ENCODE measurements around the gene EPB41L5.
"Not testable (repeated sequence)": the region's sequence is repeated elsewhere in the genome, so short reads cannot be mapped to it uniquely, and the experiment has no call there.

Gene EPB41L5

GRCh38 chr2:120103723-120104467, 91.0 kb downstream of the EPB41L5 start:
- DNase-seq: no peak

- no peak for DNase-seq
These were observed 91.9 kb downstream of the EPB41L5 start for GRCh38 chr2:120104772-120105171.

DNA sequence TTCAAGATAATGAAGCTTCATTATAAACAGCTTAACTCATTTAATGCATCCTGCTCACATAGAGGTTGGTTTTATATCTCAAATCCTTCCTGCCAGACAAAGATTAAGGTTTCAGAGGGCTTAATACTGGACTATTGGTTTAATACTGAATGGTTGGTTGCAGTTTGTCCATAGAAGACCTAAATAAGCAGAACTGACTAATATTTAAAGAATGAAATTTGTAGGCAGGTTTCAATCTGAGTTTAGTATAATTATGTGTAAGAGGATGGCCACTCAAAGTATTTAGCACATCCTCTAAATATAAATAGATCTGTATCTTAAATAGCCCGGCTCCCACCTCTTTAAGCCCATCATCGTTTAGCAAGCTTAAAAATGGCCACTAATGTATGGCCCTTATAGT, 92.5 kb downstream of the EPB41L5 start:
- DNase-seq: no peak

DNA sequence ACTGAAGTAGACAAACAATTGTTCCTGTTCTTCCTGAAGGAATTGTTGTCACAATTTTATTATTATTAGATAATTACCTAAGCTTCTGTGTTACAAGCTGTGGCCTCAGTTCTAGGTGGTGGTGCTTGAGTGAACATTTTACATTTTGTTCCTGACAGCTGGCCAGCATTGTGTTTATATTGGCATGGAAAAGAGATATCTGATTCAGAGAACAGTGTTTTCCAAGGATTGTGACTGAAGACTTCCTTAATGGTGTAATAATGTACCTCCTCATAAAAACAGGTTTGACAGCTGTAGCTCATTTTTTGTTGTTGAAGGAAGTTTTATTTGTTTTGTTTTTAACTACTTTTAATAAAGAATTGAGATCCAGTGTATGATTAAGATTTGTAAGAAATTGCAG, 95.2 kb downstream of the EPB41L5 start:
- DNase-seq: no peak

DNA sequence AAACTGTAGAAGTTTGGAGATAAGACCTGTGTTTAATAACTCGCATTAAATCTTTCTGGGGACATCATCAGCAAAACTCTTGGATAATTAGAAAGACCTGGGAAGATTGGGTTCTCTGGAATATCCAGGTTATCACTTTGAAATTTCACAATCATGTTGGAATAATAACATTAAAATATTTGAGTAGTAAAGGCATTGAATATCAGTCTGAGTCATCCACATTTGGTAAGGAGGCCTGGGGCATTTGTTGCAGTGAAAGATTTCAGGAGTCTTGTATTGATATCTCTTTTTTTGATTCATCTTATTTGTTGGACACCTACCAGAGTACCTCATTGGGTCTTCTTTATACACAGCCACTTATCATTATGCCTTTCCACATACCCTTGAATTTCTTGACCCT, 95.9 kb downstream of the EPB41L5 start:
- DNase-seq: no peak

DNA sequence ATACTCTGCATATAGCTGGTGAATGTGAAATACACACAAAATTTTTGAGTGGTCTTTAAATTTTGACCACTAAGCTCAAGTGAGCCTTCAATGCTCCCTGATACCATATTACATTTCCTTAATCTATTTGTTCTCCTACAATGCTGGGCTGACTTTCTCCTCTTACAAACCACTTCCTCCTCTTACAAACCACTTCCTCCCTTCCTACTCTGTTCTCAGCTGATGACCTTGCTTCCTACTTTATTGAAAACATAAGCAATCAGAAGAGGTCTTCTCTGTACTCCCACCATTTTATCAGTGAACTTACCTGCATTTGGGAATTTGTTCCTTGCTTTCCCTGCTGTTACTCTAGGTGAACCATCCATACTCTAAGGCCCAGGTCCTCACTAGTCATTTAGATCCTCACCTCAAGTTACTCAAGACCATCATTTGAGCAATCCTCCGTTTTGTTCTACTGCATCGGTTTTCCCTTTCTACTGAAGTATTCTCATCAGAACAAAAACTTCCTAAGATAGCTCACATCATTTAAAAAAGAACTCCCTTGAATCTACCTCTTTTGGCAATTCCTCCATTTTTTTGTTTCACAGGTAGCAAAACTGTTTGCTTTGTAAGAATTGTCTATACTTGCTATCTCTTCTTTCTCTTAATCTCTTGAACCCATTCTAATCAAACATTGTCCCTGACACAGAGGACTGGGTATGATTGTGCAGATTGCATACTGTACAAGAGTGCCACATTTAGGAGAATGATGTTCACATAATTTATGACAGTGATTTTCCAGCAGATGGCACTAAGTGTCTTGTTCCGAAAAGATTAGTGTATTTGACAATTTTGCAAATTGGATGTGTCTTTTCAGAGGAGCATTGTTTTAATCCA, 96.5 kb downstream of the EPB41L5 start:
- no peak for DNase-seq

- DNase-seq: no peak
These were observed 97.1 kb downstream of the EPB41L5 start for GRCh38 chr2:120110062-120110362.

DNA sequence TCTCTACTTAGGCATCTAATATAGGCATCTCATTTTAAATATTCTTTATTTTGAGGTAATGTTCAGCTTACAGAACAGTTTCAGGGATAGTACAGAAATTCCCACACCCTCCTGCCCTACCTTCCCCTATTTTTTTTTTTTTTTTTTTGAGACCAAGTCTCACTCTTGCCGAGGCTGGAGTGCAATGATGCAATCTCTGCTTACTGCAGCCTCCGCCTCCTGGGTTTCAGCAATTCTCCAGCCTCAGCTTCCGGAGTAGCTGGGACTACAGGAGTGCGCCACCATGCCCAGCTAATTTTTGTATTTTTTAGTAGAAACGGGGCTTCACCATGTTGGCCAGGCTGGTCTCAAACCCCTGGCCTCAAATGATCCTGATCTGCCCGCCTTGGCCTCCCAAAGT, 97.6 kb downstream of the EPB41L5 start:
- DNase-seq: no peak

GRCh38 chr2:120111193-120111592, 98.3 kb downstream of the EPB41L5 start:
- no peak for DNase-seq

GRCh38 chr2:120118018-120118417, 105.1 kb downstream of the EPB41L5 start:
- no peak for DNase-seq

DNA sequence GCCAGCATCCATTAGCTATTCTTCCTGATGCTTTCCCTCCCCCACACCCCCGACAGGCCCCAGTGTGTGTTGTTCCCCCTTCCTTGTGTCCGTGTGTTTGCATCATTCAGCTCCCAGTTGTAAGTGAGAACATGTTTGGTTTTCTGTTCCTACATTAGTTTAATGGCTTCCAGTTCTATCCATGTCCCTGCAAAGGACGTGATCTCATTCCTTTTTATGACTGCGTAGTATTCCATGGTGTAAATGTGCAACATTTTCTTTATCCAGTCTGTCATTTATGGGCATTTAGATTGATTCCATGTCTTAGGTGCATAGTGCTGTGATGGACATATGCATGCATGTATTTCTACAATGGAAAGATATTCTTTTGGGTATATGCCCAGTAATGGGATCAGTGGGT, 105.6 kb downstream of the EPB41L5 start:
- no peak for DNase-seq

- not testable (repeated sequence) for DNase-seq
These were observed 108.5 kb downstream of the EPB41L5 start for GRCh38 chr2:120121337-120121736.

DNA sequence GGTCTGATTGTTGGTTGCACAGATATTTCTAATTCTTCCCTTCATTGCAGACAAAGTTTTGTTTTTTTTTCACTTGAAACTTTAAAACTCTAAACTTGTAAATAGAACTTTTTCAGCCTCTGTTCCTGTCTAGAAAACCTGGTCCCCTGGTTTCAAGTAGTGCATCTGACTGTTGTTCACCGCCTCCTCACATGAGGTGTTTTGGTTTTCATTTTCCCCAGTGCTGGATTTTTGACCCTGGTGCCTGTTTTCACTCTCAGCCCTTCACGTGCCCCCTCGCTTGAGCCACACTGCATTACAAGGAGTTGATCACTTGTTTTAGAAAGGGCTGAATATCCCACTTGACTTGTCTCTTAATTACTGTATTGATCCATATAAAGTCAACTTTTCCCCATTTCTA, 110.2 kb downstream of the EPB41L5 start:
- no peak for DNase-seq

GRCh38 chr2:120125195-120125594, 112.3 kb downstream of the EPB41L5 start:
- DNase-seq: no peak

- no peak for DNase-seq
These were observed 115.3 kb downstream of the EPB41L5 start for GRCh38 chr2:120128216-120128615.

DNA sequence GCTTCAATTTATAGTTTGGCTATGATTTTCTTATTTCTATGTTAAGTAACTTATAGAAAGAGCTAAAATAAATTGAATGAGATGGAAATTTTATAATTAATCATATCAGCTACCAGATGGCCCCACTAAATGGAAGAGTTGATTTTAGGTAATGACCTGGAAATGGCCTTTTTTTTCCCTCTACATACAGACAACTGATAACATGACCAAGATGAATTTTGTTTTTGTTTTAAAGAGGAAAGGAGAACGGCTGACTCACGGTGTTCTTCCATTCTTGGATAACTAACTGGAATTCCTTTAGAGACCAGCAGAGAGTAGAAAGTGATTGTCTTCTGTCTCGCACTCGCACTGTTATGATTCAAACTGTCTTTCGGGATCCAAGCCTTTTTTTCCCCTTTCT, 119.3 kb downstream of the EPB41L5 start:
- DNase-seq: no peak

- DNase-seq: no peak
These were observed 119.8 kb downstream of the EPB41L5 start for GRCh38 chr2:120132691-120133090.

GRCh38 chr2:120133572-120134244, 120.8 kb downstream of the EPB41L5 start:
- no peak for DNase-seq

GRCh38 chr2:120134263-120134662, 121.4 kb downstream of the EPB41L5 start:
- DNase-seq: no peak

- not testable (repeated sequence) for DNase-seq
These were observed 122.1 kb downstream of the EPB41L5 start for GRCh38 chr2:120135013-120135412.

DNA sequence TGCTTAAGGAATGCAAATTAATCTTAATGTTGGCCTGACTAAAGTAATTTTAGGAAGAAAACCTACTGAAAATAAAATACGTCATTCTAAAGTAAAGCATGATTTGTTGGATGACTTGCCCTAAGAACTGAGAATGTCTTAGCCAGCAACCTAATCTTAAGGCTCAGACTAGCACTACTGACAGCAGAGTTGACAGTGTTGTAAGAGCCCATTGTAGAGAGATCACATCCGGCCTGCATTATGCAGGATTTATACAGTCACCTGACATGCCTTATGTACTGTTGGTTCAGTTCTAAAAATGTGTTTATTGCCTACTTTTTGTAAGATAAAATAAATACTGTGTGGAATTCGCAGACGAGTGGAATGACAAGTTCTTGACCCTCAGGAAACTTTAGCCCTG, 128.0 kb downstream of the EPB41L5 start:
- DNase-seq: no peak

DNA sequence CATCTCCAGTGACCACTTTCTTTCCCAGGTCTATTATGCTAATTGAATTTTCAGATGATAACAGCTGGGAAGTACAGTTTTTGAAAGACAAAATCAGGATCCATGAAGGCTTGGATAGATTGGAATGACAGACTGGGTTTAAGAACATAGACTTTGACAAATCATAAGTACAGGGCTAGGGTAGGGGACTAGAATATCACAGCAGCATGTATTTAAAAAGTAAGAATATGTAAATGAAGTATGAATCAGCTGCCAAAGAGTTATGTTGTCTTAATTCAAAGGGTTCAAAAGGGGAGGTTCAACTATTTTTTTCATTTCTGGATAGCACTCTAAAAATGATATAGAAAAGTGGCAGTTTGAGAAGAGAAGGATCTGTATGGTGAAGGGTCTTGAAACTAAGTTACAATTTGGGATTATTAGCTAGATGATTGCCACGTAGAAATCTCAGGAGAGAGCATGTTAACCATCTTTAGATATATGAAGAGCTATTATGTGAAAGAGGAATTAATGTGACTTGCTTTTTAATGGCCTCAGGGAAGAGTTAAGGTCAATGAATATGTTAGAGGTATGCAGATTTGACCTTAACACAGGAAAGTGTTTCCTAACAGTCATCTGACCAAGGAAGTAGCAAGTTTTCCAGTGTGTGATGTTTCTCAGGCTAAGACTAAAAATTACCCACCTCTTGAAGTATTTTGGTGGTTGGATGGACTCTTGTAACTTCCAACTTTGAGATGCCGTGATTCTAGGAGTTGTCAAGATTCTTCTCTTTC, 128.6 kb downstream of the EPB41L5 start:
- no peak for DNase-seq
